AG10803 (cell line): ENCODE results near the gene SPECC1L.
"Not testable (repeated sequence)": the region's sequence is repeated elsewhere in the genome, so short reads cannot be mapped to it uniquely, and the experiment has no call there.

Experiments
- DNase-seq: peaks from one replicate; pipeline ENCODE4 v3.0.0; 2010; ENCODE audit warnings: low read depth
- H3K4me3 ChIP-seq: 2 replicates; pipeline ENCODE4 v1.5.1; 2011; ENCODE audit warnings: mild to moderate bottlenecking, low read length, control low read depth
- TF ChIP-seq, protein P1 (sequence below): conservative IDR thresholded peaks from 2 replicates; pipeline ENCODE4 v1.5.1; 2011; ENCODE audit warnings: mild to moderate bottlenecking, low read length, control low read depth, inconsistent platforms

Gene SPECC1L

GRCh38 chr22:24259459-24259858, 11.2 kb upstream of the SPECC1L start:
- TF ChIP-seq, protein P1, sequence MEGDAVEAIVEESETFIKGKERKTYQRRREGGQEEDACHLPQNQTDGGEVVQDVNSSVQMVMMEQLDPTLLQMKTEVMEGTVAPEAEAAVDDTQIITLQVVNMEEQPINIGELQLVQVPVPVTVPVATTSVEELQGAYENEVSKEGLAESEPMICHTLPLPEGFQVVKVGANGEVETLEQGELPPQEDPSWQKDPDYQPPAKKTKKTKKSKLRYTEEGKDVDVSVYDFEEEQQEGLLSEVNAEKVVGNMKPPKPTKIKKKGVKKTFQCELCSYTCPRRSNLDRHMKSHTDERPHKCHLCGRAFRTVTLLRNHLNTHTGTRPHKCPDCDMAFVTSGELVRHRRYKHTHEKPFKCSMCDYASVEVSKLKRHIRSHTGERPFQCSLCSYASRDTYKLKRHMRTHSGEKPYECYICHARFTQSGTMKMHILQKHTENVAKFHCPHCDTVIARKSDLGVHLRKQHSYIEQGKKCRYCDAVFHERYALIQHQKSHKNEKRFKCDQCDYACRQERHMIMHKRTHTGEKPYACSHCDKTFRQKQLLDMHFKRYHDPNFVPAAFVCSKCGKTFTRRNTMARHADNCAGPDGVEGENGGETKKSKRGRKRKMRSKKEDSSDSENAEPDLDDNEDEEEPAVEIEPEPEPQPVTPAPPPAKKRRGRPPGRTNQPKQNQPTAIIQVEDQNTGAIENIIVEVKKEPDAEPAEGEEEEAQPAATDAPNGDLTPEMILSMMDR, result peak; percentile 34
- peak; percentile 82 for DNase-seq
- not testable (repeated sequence) for H3K4me3 ChIP-seq

DNA sequence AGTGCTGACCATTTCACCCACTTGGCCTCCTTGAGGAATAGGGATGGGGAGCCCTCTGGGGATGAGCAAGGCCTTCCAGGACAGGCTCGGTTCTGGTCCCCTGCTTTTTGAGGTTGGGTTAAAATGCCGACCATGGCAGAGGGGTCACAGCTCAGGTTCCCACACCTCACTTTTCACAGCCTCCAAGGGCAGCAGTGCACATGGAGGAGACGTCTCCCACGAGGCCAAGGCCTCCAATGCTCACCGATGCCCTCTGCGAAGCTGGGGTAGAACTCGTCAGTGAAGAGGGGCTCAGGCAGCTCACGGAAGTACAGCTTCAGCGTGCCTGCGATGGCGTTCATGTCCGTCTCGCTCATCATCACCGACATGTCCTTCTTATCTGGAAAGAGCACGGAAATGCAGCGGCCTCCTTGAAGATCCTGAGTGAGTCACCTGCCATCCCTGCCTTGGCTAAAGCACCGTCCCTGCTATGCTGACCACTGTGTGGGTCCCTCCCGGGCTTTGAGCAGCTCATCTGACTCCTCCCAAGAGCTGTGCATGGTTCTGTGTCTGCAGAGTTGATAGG, 8.4 kb upstream of the SPECC1L start:
- H3K4me3 ChIP-seq, DNase-seq: not testable (repeated sequence)

DNA sequence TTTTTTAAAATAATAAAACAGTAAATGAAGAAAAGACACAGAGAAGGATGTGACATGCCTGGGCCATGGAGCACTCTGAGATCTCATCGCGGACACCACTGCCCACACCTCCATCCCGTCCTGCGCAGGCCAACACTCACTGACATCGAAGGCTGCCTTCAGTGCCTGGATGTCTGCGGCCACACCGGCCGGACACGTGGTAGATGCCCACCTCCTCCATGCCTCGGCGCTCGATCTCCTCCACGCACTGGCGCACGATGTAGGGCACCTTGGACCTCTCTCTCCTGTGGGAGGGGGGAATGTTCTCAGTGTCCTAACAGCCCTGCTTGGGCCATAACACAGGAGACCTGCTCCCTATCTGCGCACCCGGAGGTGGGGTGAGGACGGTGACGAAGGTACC, 7.2 kb upstream of the SPECC1L start:
- not testable (repeated sequence) for DNase-seq, H3K4me3 ChIP-seq

DNA sequence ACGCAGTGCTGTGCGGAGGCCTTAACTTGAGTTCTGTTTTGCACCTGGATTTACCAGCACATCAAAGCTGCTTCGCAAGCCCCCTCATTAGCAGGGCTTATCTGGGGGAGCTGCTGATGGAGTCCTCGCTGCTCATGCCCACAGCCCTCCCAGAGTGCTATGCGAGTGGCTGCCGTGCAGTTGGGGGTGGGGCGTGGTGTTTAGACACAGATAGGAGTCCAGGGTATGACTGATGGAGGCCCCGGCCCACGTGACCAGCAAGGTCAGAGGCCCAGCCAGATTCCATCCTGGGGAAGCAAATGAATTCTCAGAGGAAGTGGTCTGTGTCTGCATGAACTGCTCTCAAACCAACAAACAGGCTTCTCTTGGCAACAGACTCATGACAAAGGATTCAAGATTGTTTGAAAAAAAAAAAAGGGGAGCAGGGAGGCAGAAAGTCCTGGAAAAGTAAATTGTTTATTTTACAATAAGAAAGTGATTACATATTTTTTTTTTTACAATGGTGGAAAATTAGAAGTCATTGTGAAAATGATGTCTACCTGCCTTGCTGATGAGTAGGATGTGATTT, 6.2 kb upstream of the SPECC1L start:
- DNase-seq, result peak; percentile 62
- not testable (repeated sequence) for H3K4me3 ChIP-seq

- H3K4me3 ChIP-seq, result no peak overlapping the region
- TF ChIP-seq, protein P1, result no peak
Measured at GRCh38 chr22:24265734-24266133, 4.9 kb upstream of the SPECC1L start.

GRCh38 chr22:24266495-24266894, 4.1 kb upstream of the SPECC1L start:
- H3K4me3 ChIP-seq, DNase-seq: not testable (repeated sequence)

More at GRCh38 chr22:24265734-24266133, 4.9 kb upstream of the SPECC1L start:
- peak; percentile 56 for DNase-seq

GRCh38 chr22:24271386-24271854, 789 bp downstream of the SPECC1L start:
- TF ChIP-seq, protein P1, result no peak
- no peak for DNase-seq
- peak overlapping the region; percentile 99 for H3K4me3 ChIP-seq

GRCh38 chr22:24273031-24273430, 2.4 kb downstream of the SPECC1L start:
- not testable (repeated sequence) for DNase-seq, H3K4me3 ChIP-seq

DNA sequence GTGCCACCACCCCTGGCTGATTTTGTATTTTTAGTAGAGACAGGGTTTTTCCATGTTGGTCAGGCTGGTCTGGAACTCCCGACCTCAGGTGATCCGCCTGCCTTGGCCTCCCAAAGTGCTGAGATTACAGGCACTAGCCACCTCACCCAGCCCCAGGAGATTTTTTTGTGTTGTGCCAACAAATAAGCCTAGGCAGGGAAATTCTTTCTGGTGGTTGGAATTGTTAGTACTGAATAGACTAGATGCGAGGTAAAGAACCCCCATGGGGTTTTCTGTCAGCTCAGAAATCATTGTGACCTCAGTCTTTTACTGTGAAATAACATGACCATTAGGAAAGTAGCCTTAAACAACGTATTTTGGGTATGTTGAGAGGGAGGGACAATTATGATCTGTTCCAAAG, 3.3 kb downstream of the SPECC1L start:
- DNase-seq, H3K4me3 ChIP-seq: not testable (repeated sequence)

GRCh38 chr22:24274696-24275405, 4.2 kb downstream of the SPECC1L start:
- not testable (repeated sequence) for DNase-seq, H3K4me3 ChIP-seq
- TF ChIP-seq, protein P1, result peak; percentile 10

- H3K4me3 ChIP-seq, DNase-seq: not testable (repeated sequence)
Measured at GRCh38 chr22:24280363-24280762, 9.7 kb downstream of the SPECC1L start.
